Fibroblast of skin of left biceps (primary cell): ENCODE measurements around the gene INKA1.
"Not testable (repeated sequence)": the region's sequence is repeated elsewhere in the genome, so short reads cannot be mapped to it uniquely, and the experiment has no call there.

Experiments used
- DNase-seq, 2 experiments: peaks; one replicate each; pipeline ENCODE4 v3.0.0-alpha.2; 2013; ENCODE audit warnings: low read depth in 2 of 2

Gene INKA1

DNA sequence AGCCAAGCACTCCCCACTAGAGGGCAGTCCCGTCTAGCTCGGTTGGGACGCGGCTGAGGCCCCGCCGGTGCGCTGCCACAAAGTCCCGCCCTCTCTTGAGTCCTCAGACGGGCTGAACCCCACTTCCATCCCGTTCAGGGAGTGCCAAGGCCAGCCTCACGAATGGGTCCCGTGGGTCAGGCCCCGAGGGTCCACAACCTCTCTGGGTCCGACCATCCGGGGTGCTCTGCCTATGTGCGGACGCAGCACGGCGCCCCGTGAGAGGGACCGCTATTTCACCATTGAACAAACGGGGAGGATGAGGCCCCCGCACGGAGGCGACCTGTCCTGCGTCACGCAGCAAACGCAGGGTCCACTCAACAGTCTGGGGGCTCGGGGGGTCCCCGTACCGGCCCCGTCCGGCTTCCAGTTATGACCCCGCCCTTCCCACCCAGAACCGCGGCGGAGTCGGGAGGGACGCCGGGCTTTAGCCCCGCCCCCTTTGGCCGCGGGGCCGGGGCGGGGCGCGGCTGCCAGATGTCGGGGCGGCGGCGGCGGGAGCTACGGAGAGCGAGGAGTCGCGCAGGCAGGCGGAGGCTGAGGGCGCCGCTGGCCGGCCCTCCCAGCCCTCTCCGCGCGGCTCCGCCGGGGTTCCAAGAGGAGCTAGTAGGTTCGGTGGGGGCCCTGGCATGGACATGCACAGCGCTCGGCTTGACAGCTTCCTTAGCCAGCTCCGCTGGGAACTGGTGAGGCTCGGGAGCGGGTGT is at the start of gene INKA1:
INKA1 (plus strand) TSS at position 543 of the 746 bp plus-strand sequence; CDS start at position 675, 132 bp downstream.
- DNase-seq: peak; percentile 59 to 62

DNA sequence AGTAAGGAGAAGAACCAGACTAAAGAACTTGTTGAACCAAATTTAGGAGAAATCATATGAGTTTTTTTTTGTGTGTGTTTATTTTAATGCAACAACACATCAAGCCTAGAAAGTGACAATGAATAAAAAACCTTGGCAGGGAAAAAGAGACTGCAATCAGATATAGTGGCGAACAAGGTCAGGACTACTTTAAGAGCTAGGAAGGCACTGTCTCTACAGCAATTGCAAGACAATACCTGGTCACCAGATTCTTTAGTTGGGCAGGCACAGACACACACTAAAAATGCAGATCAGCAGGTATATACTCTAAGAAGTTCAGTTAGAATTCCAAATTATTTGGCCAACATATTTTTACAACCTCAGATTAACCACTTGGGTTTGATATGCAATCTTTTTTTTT is 48.5 kb upstream of the INKA1 start:
- no peak for DNase-seq

DNA sequence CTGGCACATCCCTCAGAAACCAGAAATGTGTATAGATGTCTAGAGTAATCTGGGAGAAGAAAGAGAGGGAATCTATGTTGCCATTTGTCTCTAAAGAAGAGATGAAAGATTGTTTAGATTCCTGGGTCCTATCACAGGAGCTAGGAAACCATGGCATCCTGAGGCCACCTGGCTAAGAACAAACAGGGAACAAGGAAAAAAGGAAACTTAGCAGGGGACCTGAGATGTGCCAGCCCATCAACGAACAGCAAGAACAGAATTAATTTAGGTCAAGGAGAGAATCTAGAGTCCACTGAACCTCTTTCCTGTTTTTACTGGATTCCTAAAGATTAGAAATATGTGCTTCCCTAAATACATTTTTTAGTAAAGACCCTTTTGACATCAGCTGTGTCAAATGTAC is 47.0 kb upstream of the INKA1 start:
- DNase-seq: no peak

DNA sequence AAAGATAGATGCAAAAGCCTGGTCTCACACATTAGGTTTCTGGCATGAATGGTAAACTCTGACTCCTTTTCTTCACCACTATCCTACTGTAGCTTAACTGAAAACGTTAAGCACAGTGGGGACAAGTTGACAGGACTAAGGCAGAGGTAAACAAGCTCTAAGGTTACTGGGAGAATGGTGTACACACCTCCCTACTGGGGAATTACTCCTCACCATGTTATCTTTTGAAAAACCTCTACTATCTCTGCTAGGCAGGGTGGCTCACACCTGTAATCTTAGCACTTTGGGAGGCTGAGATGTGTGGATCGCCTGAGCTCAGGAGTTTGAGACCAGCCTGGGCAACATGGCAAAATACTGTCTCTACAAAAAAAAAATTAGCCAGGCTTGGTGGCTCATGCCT is 45.9 kb upstream of the INKA1 start:
- no peak for DNase-seq

DNA sequence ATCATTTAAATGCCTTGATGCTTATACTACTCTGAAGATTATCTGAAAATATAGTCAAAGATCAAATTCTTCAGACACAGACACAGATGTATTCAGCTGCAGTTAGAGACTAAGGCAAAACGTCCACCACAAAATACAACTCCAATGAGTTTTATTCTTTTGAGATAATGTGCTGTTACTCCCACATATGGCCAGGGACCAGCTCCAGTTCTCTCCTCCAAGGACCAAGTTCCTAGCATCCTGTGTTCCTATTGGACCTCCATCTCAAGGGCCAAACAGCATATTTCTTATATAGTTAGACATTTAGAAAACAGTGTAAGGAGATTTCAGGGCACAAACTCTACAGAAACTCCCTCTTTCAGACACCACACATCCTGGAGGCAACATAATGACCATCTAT is 43.8 kb upstream of the INKA1 start:
- no peak for DNase-seq

DNA sequence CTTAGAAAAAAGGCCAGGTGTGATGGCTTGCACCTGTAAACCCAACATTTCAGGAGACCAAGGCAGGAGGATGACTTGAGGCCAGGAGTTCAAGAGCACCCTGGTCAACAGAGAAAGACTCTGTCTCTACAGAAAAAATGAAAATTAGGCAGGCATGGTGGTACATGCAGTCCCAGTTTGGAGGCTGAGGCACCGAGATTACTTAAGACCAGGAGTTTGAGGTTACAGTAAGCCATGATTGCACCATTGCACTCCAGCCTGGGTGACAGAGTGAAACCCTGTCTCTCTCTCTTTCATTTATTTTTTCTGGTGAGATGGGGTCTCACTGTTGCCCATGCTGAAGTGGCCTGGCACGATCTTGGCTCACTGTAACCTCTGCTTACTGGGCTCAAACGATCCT is 41.4 kb upstream of the INKA1 start:
- DNase-seq: no peak

DNA sequence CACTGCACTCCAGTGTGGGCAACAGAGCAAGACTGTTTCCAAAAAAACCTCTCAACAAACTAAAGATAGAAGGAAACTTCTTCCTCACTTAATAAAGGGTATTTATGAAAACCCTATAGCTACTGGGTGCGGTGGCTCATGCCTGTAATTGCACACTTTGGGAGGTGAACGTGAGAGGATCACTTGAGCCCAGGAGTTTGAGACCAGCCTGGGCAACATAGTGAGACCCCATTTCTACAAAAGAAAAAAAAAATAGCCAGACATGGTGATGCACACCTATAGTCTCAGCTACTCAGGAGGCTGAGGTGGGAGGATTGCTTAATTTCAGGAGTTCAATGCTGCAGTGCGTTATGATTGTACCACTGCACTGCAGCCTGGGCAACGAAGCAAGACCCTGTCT is 39.1 kb upstream of the INKA1 start:
- DNase-seq: no peak

DNA sequence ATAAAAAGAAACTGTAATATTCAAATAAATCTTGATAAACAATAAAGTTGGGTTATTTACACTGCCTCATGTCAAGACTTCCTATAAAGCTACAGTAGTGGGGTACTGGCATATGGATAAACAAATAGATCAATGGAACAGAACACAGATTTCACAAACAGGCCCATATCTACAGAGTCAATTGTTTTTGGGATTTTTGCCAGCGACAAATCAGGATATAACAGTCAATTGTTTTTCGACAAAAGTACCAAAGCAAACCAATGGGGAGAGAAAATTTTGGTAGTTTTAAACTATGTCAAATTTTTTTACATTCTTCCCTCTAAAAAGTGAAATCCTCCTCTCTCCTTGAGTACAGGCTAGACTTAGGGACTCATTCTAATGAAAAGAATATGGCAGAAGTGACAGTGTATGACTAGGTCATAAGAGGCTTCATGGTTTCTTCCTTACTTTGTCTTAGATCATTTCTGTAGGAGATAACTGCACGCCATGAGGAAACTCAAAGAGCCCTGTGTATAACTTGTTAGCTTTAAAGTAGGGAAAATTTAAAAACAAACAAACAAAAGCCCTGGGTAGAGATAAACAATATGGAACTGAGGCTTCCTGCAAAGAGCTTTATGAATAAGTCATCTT is 33.7 kb upstream of the INKA1 start:
- no peak for DNase-seq

DNA sequence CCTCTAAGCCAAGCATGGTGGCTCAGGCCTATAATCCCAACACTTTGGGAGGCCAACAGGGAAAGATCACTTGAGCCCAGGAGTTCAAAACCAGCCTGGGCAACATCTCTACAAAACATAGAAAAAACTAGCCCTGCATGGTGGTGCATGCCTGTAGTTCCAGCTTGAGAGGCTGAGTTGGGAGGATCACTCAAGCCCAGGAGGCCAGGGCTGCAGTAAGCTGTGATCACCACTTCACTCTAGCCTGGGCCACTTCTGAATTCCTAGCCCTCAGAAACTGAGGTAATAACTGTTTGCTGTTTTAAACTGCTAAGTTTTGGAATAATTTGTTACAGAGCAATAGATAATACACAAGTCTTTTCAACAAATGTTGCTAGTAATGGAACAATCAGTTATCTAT is 33.1 kb upstream of the INKA1 start:
- no peak for DNase-seq

DNA sequence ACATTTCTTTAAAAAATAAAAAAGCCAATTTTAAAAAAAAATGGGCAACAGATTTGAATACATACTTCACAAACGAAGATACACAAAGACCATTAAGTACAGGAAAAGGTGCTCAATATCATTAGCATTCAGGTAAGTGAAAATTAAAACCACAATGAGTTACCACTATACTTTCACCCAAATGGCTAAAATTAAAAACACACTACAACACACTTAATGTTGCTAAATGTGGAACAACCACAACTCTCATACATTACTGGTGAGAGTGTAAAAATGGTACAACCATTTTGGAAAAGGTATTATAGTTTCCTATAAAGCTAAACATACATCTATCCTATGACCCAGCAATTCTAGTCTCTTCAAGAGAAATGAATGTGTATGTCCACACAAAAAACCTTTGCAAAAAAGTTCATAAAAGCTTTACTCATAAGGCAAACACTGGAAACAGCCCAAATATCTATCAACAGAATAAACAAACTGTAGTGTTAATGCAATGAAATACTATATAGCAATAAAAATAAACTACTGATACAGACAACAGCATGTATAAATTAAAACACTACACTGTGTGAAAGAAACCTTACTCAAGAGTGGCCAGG is 31.6 kb upstream of the INKA1 start:
- DNase-seq: no peak

DNA sequence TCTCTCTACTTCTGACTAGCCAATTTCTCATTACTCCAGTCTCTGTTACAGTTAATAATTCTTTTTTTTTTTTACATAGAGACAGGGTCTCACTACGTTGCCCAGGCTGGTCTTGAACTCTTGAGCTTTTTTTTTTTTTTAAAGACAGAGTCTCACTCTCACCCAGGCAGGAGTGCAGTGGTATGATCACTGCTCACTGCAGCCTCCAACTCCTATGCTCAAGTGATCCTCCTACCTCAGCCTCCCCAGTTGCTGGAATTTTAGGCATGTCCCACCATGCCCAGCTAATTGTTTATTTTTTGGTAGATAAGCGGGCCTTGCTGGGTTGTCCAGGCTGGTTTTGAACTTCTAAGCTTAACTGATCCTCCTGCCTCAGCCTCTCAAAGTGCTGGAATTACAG is 30.4 kb upstream of the INKA1 start:
- DNase-seq: no peak

DNA sequence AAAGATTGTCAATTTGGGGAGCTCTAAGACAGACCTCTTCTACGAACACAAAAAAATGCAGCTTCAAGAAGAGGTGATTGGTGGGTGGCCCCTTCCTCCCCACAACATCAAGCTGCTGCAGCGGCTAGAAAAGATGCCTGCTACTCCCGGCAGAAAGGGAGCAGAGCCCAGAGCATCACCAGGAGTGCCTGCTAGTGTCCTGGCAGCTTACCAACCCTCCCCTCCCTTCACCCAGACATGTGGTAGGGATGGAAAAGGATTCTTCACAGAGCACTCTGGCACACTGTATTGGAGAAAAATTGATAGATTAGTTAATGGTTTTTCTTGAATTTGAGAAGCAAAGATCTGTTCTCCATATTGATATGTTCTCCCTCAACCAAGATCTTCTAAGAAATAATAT is 27.5 kb upstream of the INKA1 start:
- no peak for DNase-seq

DNA sequence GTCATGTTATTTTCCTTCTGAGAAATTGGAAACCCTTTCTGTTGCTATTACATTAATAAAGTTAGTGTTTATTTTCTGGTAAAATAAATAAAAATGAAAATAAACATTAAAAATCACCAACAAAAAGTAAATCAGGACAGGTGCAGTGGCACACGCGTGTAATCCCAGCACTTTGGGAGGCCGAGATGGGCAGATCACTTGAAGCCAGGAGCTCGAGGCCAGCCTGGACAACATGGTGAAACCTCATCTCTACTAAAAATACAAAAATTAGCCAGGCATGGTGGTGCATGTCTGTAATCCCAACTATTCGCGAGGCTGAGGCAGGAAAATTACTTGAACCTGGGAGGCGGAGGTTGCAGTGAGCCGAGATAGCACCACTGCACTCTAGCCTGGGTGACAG is 27.0 kb upstream of the INKA1 start:
- DNase-seq: not testable (repeated sequence)

DNA sequence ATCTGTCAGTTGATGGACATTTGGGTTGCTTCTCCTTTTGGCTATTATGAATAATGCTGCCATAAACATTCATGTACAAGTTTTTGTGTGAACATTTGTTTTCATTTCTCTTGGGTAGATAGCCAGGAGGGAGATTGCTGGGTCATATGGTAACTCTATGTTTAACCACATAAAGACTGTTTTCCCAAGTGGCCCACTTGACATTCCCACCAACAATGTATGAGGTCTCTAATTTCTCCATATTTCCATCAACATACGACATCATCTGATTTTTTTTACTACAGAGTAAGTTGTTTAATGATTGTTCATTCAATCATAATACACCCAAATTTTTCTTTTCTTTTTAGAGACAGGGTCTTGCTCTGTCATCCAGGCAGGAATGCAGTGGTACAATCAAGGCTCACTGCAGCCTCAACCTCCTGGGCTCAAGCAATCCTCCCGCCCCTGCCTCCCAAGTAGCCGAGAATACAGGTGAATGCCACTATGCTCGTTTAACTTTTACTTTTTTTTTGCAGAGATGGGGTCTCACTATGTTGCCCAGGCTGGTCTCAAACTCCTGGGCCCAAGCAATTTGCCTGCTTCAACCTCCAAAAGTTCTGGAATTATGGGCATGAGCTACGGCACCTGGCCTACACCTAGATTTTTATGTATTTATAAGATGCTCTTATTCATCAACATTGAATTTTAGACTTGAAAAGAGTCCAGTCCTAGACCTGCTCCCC is 23.5 kb upstream of the INKA1 start:
- DNase-seq: no peak

DNA sequence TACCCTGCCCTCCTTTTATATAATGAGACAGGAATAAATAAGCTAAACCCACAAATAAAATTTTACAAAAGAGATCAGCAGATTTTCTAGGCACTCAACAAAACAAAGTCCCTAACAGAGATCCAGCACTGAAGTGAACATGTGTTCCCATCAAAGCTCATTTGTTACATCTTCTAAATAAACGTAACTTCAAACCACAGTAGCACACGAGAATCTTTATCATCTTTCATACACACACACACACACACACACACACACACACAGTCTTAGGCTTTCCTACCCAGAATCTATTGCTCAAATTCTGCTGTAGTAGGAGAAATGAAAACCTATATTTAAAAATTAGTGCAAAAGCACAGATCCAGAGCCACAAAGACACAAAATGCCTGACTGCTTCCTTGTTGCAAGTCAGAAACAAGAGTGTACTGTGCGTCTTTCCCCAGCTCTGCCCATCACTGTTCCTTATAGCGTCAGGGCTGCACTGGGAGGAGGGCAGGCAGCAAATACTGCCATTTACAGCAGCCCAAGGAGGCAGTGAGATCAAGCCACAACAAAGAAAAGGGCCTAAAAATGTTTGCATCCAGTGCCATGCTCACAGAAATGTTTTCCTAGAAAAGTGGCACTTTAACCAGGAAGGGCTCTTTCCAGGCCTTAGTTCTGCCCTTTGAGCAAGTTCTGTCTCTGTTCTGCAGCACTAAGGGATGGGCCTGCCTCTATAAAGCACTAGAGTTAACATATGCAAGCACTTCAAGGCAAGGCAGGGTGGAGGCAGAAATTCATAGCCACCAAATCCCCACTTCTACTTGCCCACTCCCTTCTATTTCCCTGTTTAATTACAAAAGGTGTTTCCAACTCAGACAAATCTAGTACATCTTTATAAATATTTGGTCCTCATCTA is 22.7 kb upstream of the INKA1 start:
- no peak for DNase-seq

DNA sequence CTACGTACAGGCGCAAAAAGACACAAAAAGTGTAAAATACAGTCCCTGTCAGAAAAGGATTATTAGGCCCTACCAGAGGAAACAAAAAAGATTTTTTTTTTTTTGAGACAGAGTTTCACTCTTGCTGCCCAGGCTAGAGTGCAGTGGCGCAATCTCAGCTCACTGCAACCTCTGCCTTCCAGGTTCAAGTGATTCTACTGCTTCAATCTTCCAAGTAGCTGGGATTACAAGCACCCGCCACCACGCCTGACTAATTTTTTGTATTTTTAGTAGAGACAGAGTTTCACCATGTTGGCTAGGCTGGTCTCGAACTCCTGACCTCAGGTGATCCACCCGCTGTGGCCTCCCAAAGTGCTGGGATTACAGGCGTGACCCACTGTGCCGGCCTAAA is 22.1 kb upstream of the INKA1 start:
- not testable (repeated sequence) for DNase-seq

DNA sequence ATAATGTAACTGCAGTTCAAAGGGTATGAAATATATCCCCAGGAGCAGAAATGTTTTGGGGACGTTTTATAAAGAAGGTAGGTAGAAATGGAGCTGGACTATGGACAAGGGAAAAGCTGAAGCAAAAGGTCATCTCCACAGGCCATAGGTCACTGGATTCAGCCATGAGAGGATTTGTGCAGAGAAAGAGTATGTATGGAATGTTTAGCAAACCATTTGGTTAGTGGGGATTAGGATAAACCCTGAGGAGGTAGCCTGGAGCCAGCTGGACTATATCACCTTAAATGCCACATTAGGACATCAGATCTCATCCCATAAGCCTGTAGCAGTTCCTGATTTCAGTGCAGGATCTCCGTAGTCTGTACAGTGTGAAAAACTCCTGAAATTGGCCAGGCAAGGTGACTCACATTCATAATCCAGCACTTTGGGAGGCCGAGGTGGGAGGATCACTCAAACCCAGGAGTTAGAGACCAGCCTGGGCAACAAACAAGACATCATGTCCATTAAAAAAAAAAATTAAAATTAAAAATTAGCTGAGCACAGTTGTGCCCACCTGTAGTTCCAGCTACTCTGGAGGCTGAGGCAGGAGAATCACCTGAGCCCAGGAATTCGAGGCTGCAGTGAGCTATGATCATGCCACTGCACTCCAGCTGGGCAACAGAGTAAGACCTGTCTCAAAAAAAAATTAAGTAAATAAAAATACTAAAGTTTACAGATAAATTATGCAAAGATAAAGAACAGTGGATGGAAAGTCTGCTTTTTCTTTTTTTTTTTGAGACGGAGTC is 21.5 kb upstream of the INKA1 start:
- DNase-seq: no peak

DNA sequence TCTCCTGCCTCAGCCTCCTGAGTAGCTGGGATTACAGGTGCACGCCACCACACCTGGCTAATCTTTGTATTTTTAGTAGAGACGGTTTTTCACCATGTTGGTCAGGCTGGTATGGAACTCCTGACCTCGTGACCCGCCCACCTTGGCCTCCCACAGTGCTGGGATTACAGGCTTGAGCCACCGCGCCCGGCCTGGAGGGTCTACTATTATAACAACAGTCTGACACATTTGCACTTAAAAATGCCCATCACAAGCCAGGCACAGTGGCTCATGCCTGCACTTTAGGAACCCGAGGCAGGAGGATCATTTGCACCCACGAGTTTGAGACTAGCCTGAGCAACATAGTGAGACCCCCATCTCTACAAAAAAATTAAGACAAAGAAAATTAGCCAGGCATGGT is 20.8 kb upstream of the INKA1 start:
- DNase-seq: not testable (repeated sequence)

DNA sequence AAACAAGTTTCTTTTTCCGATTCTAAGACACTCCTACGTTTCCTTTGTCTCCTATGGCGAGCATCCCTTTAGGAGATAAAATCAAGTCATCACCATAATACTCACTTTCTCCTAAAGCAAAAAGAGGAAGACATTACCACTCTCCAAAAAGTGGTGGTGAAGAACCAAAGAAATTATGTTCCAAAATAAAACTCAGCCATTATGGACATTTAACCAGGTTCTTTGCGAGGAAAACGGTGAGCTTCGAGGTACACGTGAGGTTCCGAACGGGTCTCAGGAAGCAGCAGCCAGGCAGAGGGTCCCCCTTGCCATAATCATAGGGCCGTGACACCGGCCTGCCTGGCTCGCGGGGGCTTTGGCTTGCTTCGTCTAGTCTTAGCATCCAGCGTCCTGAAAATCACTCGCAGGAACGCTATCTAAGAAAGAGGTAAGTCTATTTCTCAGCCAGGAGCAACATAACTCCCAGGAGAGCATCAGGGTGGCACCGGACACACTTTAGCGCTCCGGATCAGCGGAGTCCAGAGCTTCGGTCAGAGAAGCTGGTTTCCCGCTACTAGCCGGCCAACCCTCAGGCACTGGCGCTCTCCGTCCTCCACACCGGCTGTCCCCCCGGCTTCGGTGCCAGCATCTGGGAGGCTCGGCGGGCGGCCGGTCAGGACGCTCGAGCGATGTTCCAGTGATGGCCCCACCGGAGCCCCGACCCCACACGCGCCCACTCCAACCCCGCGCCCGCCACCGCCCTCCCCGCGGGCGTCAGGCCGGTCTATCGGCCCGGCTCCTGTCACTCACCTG is 17.3 kb upstream of the INKA1 start:
- no peak for DNase-seq
